NCI-H2196 treated with DMSO at 0.1 percent for 48 hours (cell line): ENCODE data around the gene OR2S2.
A peak's percentile ranks its signal among the peaks of the same experiment; 100 is the strongest.

ENCODE experiments used
- DNase-seq: peaks from one replicate; lab custom pipeline; 2025; ENCODE audit not compliant: unreplicated experiment; lab: John Stamatoyannopoulos, UW

OR2S2 gene

GRCh38 chr9:35910613-35911359 is 47.2 kb downstream of the OR2S2 start:
- DNase-seq = peak; percentile 40

- DNase-seq = no peak
Observed at GRCh38 chr9:35909687-35910612, 48.0 kb downstream of the OR2S2 start.

DNA sequence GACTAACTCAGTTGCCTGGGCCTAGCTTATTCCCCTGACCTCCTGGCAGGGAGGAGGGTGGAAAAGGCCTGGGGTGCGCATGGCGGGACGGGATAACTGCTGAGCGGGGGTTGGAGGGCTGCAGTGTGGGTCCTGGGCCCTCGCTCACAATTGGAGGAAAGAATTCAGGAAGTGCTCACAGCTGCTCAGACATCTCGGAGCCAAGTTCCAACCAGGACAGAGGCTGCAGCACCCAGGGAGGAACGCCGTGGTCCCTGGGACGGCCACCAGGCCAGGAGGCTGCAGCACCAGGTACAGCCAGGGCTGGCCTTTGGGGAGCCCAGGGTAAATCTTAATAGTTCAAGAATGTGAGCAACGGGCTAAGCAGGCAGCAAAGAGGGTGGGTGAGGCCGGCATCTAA is 48.7 kb downstream of the OR2S2 start, which contains the start of gene SPAAR:
Gene SPAAR, plus strand, starts transcription at position 217 of the 400 bp plus-strand sequence. CDS start 974 bp downstream, outside the sequence.
- no peak for DNase-seq

GRCh38 chr9:35908504-35909125 is 49.3 kb downstream of the OR2S2 start:
- no peak for DNase-seq

DNA sequence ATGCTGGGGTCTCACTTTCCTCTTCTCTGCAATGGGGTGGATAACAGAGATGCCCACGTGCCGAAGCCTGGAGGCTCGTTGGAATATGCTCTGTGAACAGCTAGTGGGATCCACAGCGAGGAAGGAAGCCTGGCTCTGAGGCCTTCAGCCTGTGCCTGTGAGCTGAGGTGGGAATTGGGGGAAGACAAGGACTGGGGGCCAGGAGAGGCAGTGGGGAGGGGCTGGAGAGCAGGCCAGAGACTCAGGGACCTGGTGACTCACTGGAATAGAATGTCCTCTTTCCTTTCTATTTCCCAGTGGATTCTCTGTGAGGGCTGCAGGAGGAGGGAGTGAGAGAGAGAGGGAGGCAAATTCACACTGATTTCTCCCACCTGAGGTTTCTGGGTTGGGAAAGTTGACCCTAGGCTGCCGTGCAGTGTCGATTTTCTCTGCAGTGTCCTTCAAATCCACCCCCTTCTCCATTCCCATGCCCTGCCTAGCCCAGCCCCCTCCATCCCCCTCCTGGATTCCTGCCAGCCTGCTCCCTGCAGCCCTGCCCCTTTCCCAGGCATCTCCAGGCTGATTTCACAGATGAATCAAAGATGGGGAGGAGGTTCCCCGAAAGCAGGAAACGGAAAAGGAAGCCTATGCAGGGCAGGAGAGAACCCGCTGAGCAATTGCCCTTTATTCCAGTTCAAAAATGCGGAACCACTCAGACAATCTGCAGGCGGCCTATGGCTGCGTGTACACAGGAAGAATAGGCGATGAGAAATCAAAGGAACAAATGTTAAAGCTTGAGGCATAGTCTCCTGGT is 50.0 kb downstream of the OR2S2 start:
- peak; percentile 6 for DNase-seq
